GM12878 (cell line): ENCODE results near the gene MRPL38. TPM values are rescaled to one million over a fixed set of nuclear protein-coding genes. Genes with fewer than 3 reads are reported as not detected.

Experiments used
- BACH1 ChIP-seq: fragments of 450-650 bp; IDR thresholded peaks from 2 replicates; pipeline ENCODE4 v1.6.1; 2017; ENCODE audit warnings: mild to moderate bottlenecking, borderline replicate concordance
- CREM ChIP-seq: IDR thresholded peaks from 2 replicates; pipeline ENCODE4 v1.6.1; 2014; ENCODE audit warnings: antibody characterized with exemption, low read depth
- IRF4 ChIP-seq: IDR thresholded peaks from 2 replicates; pipeline ENCODE4 v1.6.1; 2011; ENCODE audit warnings: low read depth, low read length
- MEF2A ChIP-seq: IDR thresholded peaks from 2 replicates; pipeline ENCODE4 v1.6.1; 2011; ENCODE audit warnings: low read depth, mild to moderate bottlenecking, low read length, moderate library complexity; ENCODE audit not compliant: insufficient read depth
- PML ChIP-seq: IDR thresholded peaks from 2 replicates; pipeline ENCODE4 v1.6.1; 2012; ENCODE audit warnings: low read length, inconsistent platforms
- ZNF207 ChIP-seq: fragments of 450-650 bp; IDR thresholded peaks from 2 replicates; pipeline ENCODE4 v1.6.1; 2014; ENCODE audit warnings: antibody characterized with exemption, mild to moderate bottlenecking, borderline replicate concordance
- polyA plus RNA-seq, 11 experiments: library from polyadenylated mRNA; depleted of rRNA in 4 of 11; unstranded in 6 of 11; stranded (reverse) in 5 of 11; fragments of >200 nt; fragmentation: Nextera tagmentation in 4 of 11; fragmentation: Illumina TruSeq in 1 of 11; extraction: Ambion mirVana in 4 of 11; extraction: Trizol in 1 of 11; gene quantifications; 1 replicate in 1 of 11; 2 replicates in 10 of 11; pipeline versions ENCODE4 v1.2.1 to v1.2.3, GENCODE V29; 2011 to 2016; ENCODE audit warnings: inconsistent platforms in 2 of 11, missing spikeins in 2 of 11, low read depth in 1 of 11
- total RNA-seq, 4 experiments: library from RNA; depleted of rRNA in 3 of 4; stranded (reverse); fragments of >200 nt in 3 of 4; fragmentation: Illumina TruSeq in 1 of 4; extraction: Trizol in 1 of 4; gene quantifications; 2 replicates each; pipeline versions ENCODE4 v1.2.1 to v1.2.3, GENCODE V29; 2013 to 2021

Gene MRPL38
- total and polyA plus RNA-seq, 10 of the 15 experiments (the other 5 are each of a cell fraction or from before 2014, with no cell fraction given) = 6.6 to 205 (median 53.1) TPM

- no peak for TF ChIP-seq ZNF207
- TF ChIP-seq BACH1 = no peak
- TF ChIP-seq MEF2A = no peak
- TF ChIP-seq CREM = no peak
- TF ChIP-seq IRF4 = no peak
- no peak for TF ChIP-seq PML
Measured at GRCh38 chr17:75849279-75849646, 55.4 kb downstream of the MRPL38 start (continued).

Other genes with a start within 250 kb of the MRPL38 start
Only the 7 nearest of the 19 such genes appear.
- 37.9 and 45.2 TPM in 2 replicates for gene UNC13D, start 60.5 kb downstream of the MRPL38 start, total RNA-seq (2014; rRNA removed)
- gene UNC13D, start 60.5 kb downstream of the MRPL38 start, total RNA-seq (2014; rRNA removed; fragmentation: Illumina TruSeq; extraction: Trizol) = 10.0 and 10.3 TPM in 2 replicates
- 58.6 and 63.9 TPM in 2 replicates for gene UNC13D, start 60.5 kb downstream of the MRPL38 start, total RNA-seq (2021)
- gene UNC13D, start 60.5 kb downstream of the MRPL38 start, polyA plus RNA-seq (2011; rRNA removed) = 9.2 and 15.5 TPM in 2 replicates
- gene UNC13D, start 60.5 kb downstream of the MRPL38 start, polyA plus RNA-seq (2014; fragmentation: Illumina TruSeq; extraction: Trizol) = 4.0 and 14.4 TPM in 2 replicates
- gene UNC13D, start 60.5 kb downstream of the MRPL38 start, polyA plus RNA-seq (2014; fragmentation: Nextera tagmentation; extraction: Ambion mirVana) = 1 to 10 TPM in 1 of 2 experiments, under 1 TPM in 1; 0.32 to 1.6 TPM
- gene UNC13D, start 60.5 kb downstream of the MRPL38 start, polyA plus RNA-seq (2014; rRNA removed) = 37.1 and 46.0 TPM in 2 replicates
- 10 to 100 TPM; 34.9 to 37.4 TPM for gene UNC13D, start 60.5 kb downstream of the MRPL38 start, polyA plus RNA-seq (2016; fragmentation: Nextera tagmentation; extraction: Ambion mirVana)
- 26.0 and 28.4 TPM in 2 replicates for gene WBP2, start 49.5 kb downstream of the MRPL38 start, total RNA-seq (2014; rRNA removed)
- gene WBP2, start 49.5 kb downstream of the MRPL38 start, total RNA-seq (2014; rRNA removed; fragmentation: Illumina TruSeq; extraction: Trizol) = 11.8 and 12.1 TPM in 2 replicates
- gene WBP2, start 49.5 kb downstream of the MRPL38 start, total RNA-seq (2021) = 53.9 and 56.4 TPM in 2 replicates
- gene WBP2, start 49.5 kb downstream of the MRPL38 start, polyA plus RNA-seq (2011; rRNA removed) = 12.7 and 18.6 TPM in 2 replicates
- gene WBP2, start 49.5 kb downstream of the MRPL38 start, polyA plus RNA-seq (2014; fragmentation: Illumina TruSeq; extraction: Trizol) = 40.8 and 53.4 TPM in 2 replicates
- gene WBP2, start 49.5 kb downstream of the MRPL38 start, polyA plus RNA-seq (2014; fragmentation: Nextera tagmentation; extraction: Ambion mirVana) = 1 to 10 TPM; 1.5 to 3.0 TPM
- gene WBP2, start 49.5 kb downstream of the MRPL38 start, polyA plus RNA-seq (2014; rRNA removed) = 26.6 and 30.9 TPM in 2 replicates
- gene WBP2, start 49.5 kb downstream of the MRPL38 start, polyA plus RNA-seq (2016; fragmentation: Nextera tagmentation; extraction: Ambion mirVana) = 10 to 100 TPM; 49.8 to 57.3 TPM
- gene TRIM47, start 26.3 kb downstream of the MRPL38 start, total RNA-seq (2014; rRNA removed) = 9.6 and 9.8 TPM in 2 replicates
- 3.7 and 4.3 TPM in 2 replicates for gene TRIM47, start 26.3 kb downstream of the MRPL38 start, total RNA-seq (2014; rRNA removed; fragmentation: Illumina TruSeq; extraction: Trizol)
- gene TRIM47, start 26.3 kb downstream of the MRPL38 start, total RNA-seq (2021) = 8.6 and 9.8 TPM in 2 replicates
- 0.12 and 0.35 TPM in 2 replicates for gene TRIM47, start 26.3 kb downstream of the MRPL38 start, polyA plus RNA-seq (2011; rRNA removed)
- gene TRIM47, start 26.3 kb downstream of the MRPL38 start, polyA plus RNA-seq (2014; fragmentation: Illumina TruSeq; extraction: Trizol) = 0.84 and 4.6 TPM in 2 replicates
- gene TRIM47, start 26.3 kb downstream of the MRPL38 start, polyA plus RNA-seq (2014; fragmentation: Nextera tagmentation; extraction: Ambion mirVana) = 1 to 10 TPM in 1 of 2 experiments, under 1 TPM in 1; 0.79 to 1.8 TPM
- gene TRIM47, start 26.3 kb downstream of the MRPL38 start, polyA plus RNA-seq (2014; rRNA removed) = 8.4 and 11.3 TPM in 2 replicates
- gene TRIM47, start 26.3 kb downstream of the MRPL38 start, polyA plus RNA-seq (2016; fragmentation: Nextera tagmentation; extraction: Ambion mirVana) = 1 to 10 TPM; 6.1 to 9.7 TPM
- 21.0 and 26.0 TPM in 2 replicates for gene TRIM65, start 7.9 kb downstream of the MRPL38 start, total RNA-seq (2014; rRNA removed)
- gene TRIM65, start 7.9 kb downstream of the MRPL38 start, total RNA-seq (2014; rRNA removed; fragmentation: Illumina TruSeq; extraction: Trizol) = 10.1 and 11.6 TPM in 2 replicates
- 21.8 and 23.0 TPM in 2 replicates for gene TRIM65, start 7.9 kb downstream of the MRPL38 start, total RNA-seq (2021)
- gene TRIM65, start 7.9 kb downstream of the MRPL38 start, polyA plus RNA-seq (2011; rRNA removed) = 3.9 and 6.0 TPM in 2 replicates
- gene TRIM65, start 7.9 kb downstream of the MRPL38 start, polyA plus RNA-seq (2014; fragmentation: Illumina TruSeq; extraction: Trizol) = 7.2 and 10.0 TPM in 2 replicates
- 1 to 10 TPM; 1.4 to 3.8 TPM for gene TRIM65, start 7.9 kb downstream of the MRPL38 start, polyA plus RNA-seq (2014; fragmentation: Nextera tagmentation; extraction: Ambion mirVana)
- 18.8 and 19.5 TPM in 2 replicates for gene TRIM65, start 7.9 kb downstream of the MRPL38 start, polyA plus RNA-seq (2014; rRNA removed)
- gene TRIM65, start 7.9 kb downstream of the MRPL38 start, polyA plus RNA-seq (2016; fragmentation: Nextera tagmentation; extraction: Ambion mirVana) = 10 to 100 TPM in 1 of 2 experiments, 1 to 10 TPM in 1; 3.2 to 16.2 TPM
- gene FBF1, start 36.2 kb upstream of the MRPL38 start, total RNA-seq (2014; rRNA removed) = 11.2 and 13.3 TPM in 2 replicates
- 5.8 and 6.5 TPM in 2 replicates for gene FBF1, start 36.2 kb upstream of the MRPL38 start, total RNA-seq (2014; rRNA removed; fragmentation: Illumina TruSeq; extraction: Trizol)
- 10.4 and 11.3 TPM in 2 replicates for gene FBF1, start 36.2 kb upstream of the MRPL38 start, total RNA-seq (2021)
- 0.88 and 2.2 TPM in 2 replicates for gene FBF1, start 36.2 kb upstream of the MRPL38 start, polyA plus RNA-seq (2011; rRNA removed)
- 1.2 and 4.2 TPM in 2 replicates for gene FBF1, start 36.2 kb upstream of the MRPL38 start, polyA plus RNA-seq (2014; fragmentation: Illumina TruSeq; extraction: Trizol)
- gene FBF1, start 36.2 kb upstream of the MRPL38 start, polyA plus RNA-seq (2014; fragmentation: Nextera tagmentation; extraction: Ambion mirVana) = under 1 TPM; 0.29 to 0.35 TPM
- gene FBF1, start 36.2 kb upstream of the MRPL38 start, polyA plus RNA-seq (2014; rRNA removed) = 10.1 and 10.7 TPM in 2 replicates
- gene FBF1, start 36.2 kb upstream of the MRPL38 start, polyA plus RNA-seq (2016; fragmentation: Nextera tagmentation; extraction: Ambion mirVana) = 10 to 100 TPM in 1 of 2 experiments, 1 to 10 TPM in 1; 8.1 to 15.0 TPM
- gene ACOX1, start 74.3 kb upstream of the MRPL38 start, total RNA-seq (2014; rRNA removed) = 20.8 and 25.1 TPM in 2 replicates
- gene ACOX1, start 74.3 kb upstream of the MRPL38 start, total RNA-seq (2014; rRNA removed; fragmentation: Illumina TruSeq; extraction: Trizol) = 19.9 and 21.0 TPM in 2 replicates
- gene ACOX1, start 74.3 kb upstream of the MRPL38 start, total RNA-seq (2021) = 26.2 and 26.7 TPM in 2 replicates
- gene ACOX1, start 74.3 kb upstream of the MRPL38 start, polyA plus RNA-seq (2011; rRNA removed) = 20.9 and 24.8 TPM in 2 replicates
- gene ACOX1, start 74.3 kb upstream of the MRPL38 start, polyA plus RNA-seq (2014; fragmentation: Illumina TruSeq; extraction: Trizol) = 13.3 and 16.4 TPM in 2 replicates
- 10 to 100 TPM in 1 of 2 experiments, 1 to 10 TPM in 1; 6.5 to 12.3 TPM for gene ACOX1, start 74.3 kb upstream of the MRPL38 start, polyA plus RNA-seq (2014; fragmentation: Nextera tagmentation; extraction: Ambion mirVana)
- gene ACOX1, start 74.3 kb upstream of the MRPL38 start, polyA plus RNA-seq (2014; rRNA removed) = 12.1 and 14.2 TPM in 2 replicates
- gene ACOX1, start 74.3 kb upstream of the MRPL38 start, polyA plus RNA-seq (2016; fragmentation: Nextera tagmentation; extraction: Ambion mirVana) = 10 to 100 TPM; 22.2 to 22.7 TPM
- gene TEN1, start 74.4 kb upstream of the MRPL38 start, total RNA-seq (2014; rRNA removed) = 18.2 and 20.2 TPM in 2 replicates
- gene TEN1, start 74.4 kb upstream of the MRPL38 start, total RNA-seq (2014; rRNA removed; fragmentation: Illumina TruSeq; extraction: Trizol) = 15.1 and 15.6 TPM in 2 replicates
- gene TEN1, start 74.4 kb upstream of the MRPL38 start, total RNA-seq (2021) = 19.1 and 20.8 TPM in 2 replicates
- gene TEN1, start 74.4 kb upstream of the MRPL38 start, polyA plus RNA-seq (2011; rRNA removed) = 11.2 and 18.9 TPM in 2 replicates
- gene TEN1, start 74.4 kb upstream of the MRPL38 start, polyA plus RNA-seq (2014; fragmentation: Illumina TruSeq; extraction: Trizol) = 1.3 and 9.8 TPM in 2 replicates
- gene TEN1, start 74.4 kb upstream of the MRPL38 start, polyA plus RNA-seq (2014; fragmentation: Nextera tagmentation; extraction: Ambion mirVana) = 1 to 10 TPM; 1.1 to 5.4 TPM
- 33.1 and 35.9 TPM in 2 replicates for gene TEN1, start 74.4 kb upstream of the MRPL38 start, polyA plus RNA-seq (2014; rRNA removed)
- 10 to 100 TPM; 16.6 to 23.0 TPM for gene TEN1, start 74.4 kb upstream of the MRPL38 start, polyA plus RNA-seq (2016; fragmentation: Nextera tagmentation; extraction: Ambion mirVana)